GM19455 (cell line): ENCODE measurements around the gene FZR1.
A peak's percentile ranks its signal among the peaks of the same experiment; 100 is the strongest.
"Not testable (repeated sequence)": the region's sequence is repeated elsewhere in the genome, so short reads cannot be mapped to it uniquely, and the experiment has no call there.

Experiments used
- ATAC-seq: cut with Tn5 transposase; IDR thresholded peaks from one replicate; pipeline ENCODE4 v1.9.1; 2021; ENCODE audit not compliant: unreplicated experiment

The FZR1 gene

GRCh38 chr19:3565139-3565538 is 59.0 kb downstream of the FZR1 start:
- ATAC-seq: no peak

DNA sequence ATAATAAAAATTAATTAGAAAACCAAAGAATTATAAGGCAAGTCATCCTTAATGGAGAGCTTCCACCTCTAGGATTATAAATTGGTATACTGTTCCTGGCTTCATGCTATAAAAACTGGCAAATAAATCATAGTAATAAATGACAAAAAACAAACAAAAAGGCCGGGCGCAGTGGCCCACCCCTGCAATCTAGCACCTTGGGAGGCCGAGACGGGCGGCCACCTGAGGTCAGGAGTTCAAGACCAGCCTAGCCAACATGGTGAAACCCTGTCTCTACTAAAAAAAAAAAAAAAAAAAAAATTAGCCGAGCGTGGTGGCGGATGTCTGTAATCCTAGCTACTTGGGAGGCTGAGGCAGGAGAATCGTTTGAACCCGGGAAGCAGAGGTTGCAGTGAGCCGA is 63.9 kb downstream of the FZR1 start:
- not testable (repeated sequence) for ATAC-seq

DNA sequence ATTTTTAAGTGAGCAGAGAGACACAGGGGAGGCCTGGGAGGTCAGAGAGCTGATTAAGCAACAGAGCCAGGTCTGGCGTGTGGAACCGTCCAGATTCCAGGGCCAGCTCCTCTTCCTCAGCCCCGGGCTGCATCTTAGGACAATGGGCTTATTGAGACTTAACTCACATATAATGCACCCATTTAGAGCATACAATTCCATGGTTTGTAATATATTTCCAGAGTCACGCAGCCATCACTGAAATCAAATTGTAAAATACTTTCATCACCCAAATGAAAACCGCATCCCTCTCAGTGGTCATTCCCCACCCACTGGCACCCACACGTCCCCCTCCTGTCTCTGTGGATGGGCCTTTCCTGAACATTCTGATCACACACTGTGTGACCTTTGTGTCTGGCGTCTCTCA is 64.5 kb downstream of the FZR1 start:
- ATAC-seq: no peak

GRCh38 chr19:3572132-3572854 is 66.2 kb downstream of the FZR1 start:
- ATAC-seq: peak; percentile 88

DNA sequence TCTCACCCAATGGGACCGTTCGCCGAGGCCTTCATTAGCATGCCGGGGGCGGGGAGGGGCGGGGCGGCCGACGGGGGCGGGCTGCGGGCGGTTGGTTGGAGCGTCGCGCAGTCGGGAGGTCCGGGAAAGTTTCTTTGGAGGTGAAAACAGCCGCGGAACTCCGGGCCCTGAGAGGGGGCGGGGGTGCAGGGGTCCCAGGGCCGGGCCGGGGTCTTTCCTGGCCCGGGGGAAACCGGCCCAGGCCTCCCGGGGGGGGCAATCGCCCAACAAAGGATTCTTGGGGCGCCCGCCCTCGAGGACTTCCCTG is 66.7 kb downstream of the FZR1 start, which contains the start of gene HMG20B:
TSS of gene HMG20B (plus strand) at position 90 of the 307 bp plus-strand sequence. CDS start 366 bp downstream, outside the sequence.
- peak; percentile 8 for ATAC-seq

- peak; percentile 2 for ATAC-seq
Measured at GRCh38 chr19:3573162-3573857, 67.2 kb downstream of the FZR1 start.

DNA sequence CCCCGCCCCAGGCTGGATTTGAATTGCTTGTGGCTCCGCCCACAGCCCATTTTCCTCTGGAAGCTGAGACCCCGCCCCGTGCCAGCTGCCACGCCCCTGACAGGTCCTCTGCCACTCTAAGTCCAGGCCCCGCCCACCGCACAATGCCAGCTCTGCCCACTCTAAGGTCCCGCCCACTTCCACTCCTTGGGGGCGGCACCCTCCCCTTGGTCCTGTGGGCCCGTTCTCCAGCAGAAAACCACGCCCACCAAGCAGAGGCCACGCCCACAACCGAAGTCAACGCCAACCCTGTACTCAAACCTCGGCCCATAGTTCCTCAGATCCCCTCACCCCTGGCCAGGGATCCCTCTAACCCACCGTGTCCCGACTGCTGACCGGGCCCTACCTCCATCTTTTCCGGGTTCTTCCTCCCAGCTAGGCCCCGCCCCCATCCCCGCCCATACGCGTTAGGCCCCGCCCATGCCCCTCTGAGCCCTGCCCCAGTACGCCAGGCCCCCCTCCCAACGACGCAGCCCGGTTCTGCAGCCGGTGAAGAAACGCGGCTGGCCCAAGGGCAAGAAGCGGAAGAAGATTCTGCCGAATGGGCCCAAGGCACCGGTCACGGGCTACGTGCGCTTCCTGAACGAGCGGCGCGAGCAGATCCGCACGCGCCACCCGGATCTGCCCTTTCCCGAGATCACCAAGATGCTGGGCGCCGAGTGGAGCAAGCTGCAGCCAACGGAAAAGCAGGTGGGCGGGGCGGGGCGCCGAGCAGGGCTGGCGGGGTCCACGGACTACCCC is 67.9 kb downstream of the FZR1 start:
- peak; percentile 28 for ATAC-seq

DNA sequence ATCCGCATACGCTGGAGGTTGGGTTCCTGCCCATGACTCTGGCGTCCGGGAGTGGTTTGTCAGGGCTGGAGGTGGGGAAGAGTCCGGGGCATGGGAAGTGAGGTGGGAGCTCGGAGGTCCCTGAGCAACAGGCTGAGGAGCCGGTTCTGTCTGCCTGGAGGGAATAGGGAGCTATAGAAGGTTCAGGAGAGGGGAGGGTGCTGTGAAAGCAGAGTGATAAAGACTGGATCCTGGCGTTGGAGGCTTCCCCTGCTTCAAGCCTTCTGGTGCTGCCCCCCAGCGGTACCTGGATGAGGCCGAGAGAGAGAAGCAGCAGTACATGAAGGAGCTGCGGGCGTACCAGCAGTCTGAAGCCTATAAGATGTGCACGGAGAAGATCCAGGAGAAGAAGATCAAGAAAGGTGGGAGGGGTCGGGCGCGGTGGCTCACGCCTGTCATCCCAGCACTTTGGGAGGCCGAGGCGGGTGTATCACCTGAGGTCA is 69.2 kb downstream of the FZR1 start:
- ATAC-seq: no peak

DNA sequence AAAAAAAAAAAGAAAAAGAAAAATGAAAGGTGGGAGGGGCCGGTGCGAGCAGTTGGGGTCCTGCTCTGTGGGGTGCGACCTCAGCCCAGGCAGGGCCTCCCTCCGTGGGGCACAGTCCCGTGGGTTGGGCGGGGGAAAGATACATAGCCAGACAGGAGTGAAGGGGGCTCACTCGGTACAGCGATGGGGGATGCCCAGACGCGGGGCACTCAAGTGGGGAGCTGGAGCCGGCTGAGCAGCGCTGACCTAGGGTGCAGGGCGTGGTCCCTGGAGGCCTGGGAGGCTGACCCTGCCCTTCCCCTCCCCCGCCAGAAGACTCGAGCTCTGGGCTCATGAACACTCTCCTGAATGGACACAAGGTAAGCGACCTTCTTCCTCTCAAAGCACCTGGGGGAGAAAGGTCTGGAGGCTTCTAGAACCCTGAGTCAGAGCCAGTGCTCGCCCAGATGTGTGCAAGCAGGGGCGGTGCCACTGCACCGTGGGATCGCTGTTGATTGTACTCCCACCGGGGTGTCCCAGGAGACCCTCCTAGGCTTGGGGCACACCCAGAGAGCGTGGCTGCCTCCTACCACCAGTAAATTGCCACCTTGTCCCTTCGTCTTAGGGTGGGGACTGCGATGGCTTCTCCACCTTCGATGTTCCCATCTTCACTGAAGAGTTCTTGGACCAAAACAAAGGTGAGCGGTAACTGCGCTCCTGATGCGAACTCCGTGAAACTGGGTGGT is 70.0 kb downstream of the FZR1 start:
- ATAC-seq: no peak

DNA sequence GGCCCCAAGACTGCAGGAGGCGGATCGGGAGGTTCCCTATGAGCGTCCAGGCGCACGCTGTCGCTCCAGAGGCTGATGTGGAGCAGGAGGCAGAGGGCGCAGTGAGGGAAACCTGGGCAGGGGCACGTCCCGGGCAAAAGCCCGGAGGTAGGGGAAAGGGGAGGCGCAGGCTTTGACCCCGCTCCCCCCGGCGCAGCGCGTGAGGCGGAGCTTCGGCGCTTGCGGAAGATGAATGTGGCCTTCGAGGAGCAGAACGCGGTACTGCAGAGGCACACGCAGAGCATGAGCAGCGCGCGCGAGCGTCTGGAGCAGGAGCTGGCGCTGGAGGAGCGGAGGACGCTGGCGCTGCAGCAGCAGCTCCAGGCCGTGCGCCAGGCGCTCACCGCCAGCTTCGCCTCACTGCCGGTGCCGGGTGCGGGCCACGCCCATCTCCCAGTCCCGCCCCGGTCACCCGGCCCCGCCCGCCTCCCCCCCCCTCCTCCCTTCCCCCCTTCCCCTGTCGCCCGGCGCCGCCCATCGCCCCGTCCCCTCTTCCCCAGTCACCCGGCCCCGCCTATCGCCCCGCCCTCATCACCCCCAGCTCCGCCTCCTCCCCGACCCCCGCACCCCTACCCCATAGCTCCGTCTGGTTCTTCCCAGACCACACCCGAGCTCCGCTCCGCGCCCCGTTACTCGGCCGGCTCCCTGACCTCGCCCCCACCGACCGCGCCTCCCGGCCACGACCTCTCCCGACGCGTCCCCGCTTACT is 70.8 kb downstream of the FZR1 start:
- ATAC-seq: no peak

DNA sequence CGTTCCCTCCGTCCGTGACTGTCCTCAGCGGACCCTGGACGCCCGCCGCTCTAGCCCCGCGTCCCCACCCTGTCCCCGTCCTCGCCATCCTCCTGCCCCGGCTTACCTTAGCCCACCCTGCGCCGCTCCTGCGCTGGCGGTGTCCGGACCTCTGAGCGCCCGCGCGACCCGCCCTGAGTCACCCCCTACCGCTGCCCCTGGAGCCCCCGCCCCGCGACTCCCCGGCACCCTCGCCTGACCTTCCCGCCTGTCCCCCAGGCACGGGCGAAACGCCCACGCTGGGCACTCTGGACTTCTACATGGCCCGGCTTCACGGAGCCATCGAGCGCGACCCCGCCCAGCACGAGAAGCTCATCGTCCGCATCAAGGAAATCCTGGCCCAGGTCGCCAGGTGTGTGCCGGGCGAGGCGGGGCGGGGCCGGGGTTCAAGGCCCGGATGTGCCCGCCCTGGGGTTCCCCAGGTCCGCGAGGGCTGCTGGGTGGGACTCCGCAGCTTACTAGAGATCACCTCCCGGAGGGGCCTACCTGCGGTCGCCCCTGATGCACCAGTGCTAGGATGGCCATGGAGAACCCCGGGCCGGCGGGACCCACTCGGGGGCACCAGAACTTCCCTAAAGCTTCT is 71.7 kb downstream of the FZR1 start:
- ATAC-seq: no peak

- ATAC-seq: no peak
Measured at GRCh38 chr19:3578390-3578789, 72.3 kb downstream of the FZR1 start.

GRCh38 chr19:3580156-3580934 is 74.2 kb downstream of the FZR1 start:
- no peak for ATAC-seq

DNA sequence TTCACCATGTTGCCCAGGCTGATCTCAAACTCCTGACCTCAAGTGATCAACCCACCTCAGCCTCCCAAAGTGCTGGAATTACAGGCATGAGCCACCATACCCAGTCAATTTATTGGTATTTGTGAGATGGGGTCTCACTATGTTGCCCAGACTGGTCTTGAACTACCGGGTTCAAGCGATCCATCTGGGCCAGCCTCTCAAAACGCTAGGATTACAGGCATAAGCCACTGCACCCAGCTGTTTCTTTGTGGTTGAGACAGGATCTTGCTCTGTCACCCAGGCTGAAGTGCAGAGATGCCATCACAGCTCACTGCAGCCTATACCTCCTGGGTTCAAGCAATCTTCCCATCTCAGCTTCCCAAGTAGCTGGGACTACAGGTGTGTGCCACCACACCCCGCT is 75.7 kb downstream of the FZR1 start:
- ATAC-seq: not testable (repeated sequence)

- ATAC-seq: not testable (repeated sequence)
Measured at GRCh38 chr19:3584036-3584802, 78.1 kb downstream of the FZR1 start.

- ATAC-seq: no peak
Measured at GRCh38 chr19:3585301-3586126, 79.4 kb downstream of the FZR1 start, which contains the start of gene GIPC3. Gene GIPC3 (plus strand): TSS chr19:3585478. CDS start chr19:3585598, 120 bp downstream.

- no peak for ATAC-seq
Measured at GRCh38 chr19:3586127-3586626, 80.1 kb downstream of the FZR1 start.
